Sigmoid colon (tissue), 4 donors: ENCODE results near the gene RNF182.

ENCODE experiments used
- CTCF ChIP-seq, 4 experiments: fragments of 450-650 bp in 3 of 4; fragments of 200-600 bp in 1 of 4; IDR thresholded peaks; one replicate each; pipeline ENCODE4 v1.5.1; 2016 to 2019; ENCODE audit warnings: antibody characterized with exemption in 4 of 4, mild to moderate bottlenecking in 3 of 4, moderate library complexity in 2 of 4
- EP300 ChIP-seq, 4 donors: sonication (generic); formaldehyde crosslinking; IDR thresholded peaks; one replicate each; pipeline ENCODE4 v1.6.1; 2017; ENCODE audit warnings: antibody characterized with exemption in 4 of 4
- POLR2A ChIP-seq, 2 donors: fragments of 450-650 bp; IDR thresholded peaks; one replicate each; pipeline ENCODE4 v1.6.1; 2016; ENCODE audit warnings: antibody characterized with exemption in 2 of 2, mild to moderate bottlenecking in 2 of 2, moderate library complexity in 2 of 2
- POLR2AphosphoS5 ChIP-seq, 4 donors: sonication (generic); formaldehyde crosslinking; IDR thresholded peaks; one replicate each; pipeline ENCODE4 v1.6.1; 2017; ENCODE audit warnings: antibody characterized with exemption in 4 of 4

GRCh38 chr6:13947611-13948178 lies 22.9 kb downstream of the RNF182 start:
- TF ChIP-seq EP300 (IDR thresholded peaks at IDR 0.05) (no peak), POLR2A (IDR thresholded peaks at IDR 0.05) (no peak), CTCF (IDR thresholded peaks at IDR 0.05) (no peak), POLR2AphosphoS5 (IDR thresholded peaks at IDR 0.05) (no peak)
